ENCODE results near the gene VPS13D. TPM values are rescaled to one million over a fixed set of nuclear protein-coding genes. Genes with fewer than 3 reads are reported as not detected.

The VPS13D gene
- total RNA-seq, 1 experiment from 2014 or later = 33.1 TPM

DNA sequence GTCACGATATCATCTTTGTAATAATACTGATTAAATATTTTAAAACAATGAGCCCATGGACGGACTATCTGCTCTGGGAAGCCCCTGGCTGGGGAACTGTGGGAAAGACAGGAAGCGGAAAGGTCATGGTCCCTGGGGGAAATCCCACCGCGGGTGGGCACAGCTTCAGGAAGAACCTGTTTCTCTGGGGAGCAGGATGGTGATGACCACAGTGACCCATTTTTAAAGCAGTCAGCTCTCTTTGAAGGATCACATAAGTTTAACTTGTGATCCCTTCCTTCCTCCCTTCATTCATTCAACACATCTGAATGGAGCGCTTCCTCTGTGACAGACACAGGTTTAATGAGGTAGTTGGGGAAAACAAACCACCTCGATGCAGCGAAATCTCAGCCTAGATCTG is 315.2 kb downstream of the VPS13D start:
- H3K27me3 ChIP-seq (ENCODE audit: control insufficient read depth, insufficient read depth, low read length) = no peaks in the 10 kb centered on the region
- intact Hi-C loops (cut with micrococcal nuclease; ENCODE audit: unreplicated experiment) = no loop called here

GRCh38 chr1:12546771-12547585 is 317.1 kb downstream of the VPS13D start:
- ChIA-PET POLR2A (no interaction called here), CTCF (no interaction called here)
- H3K27me3 ChIP-seq (ENCODE audit: control insufficient read depth, insufficient read depth, low read length) = no peaks in the 10 kb centered on the region
- no TSS peak for BruUV-seq (replicated peaks)
- peak overlapping the region; percentile 71 for H3K27ac ChIP-seq (ENCODE audit: low read length)
- H3K4me3 ChIP-seq (ENCODE audit: low read depth in 2 of 2, low read length in 2 of 2) = no peak overlapping the region
- in situ Hi-C loops (cut with HindIII; ENCODE audit: low pct_unique_long_range_greater_than_20kb, low sequenced_read_pairs) = no loop called here
- TF ChIP-seq REST (IDR thresholded peaks at IDR 0.05; ENCODE audit: insufficient read depth in 1 of 2, low read depth in 2 of 2, low read length in 1 of 2) = no peak
- no peak for TF ChIP-seq TCF7L2 (IDR thresholded peaks at IDR 0.05; ENCODE audit: low read depth, low read length)
- no peak for TF ChIP-seq SIN3A (IDR thresholded peaks at IDR 0.05; ENCODE audit: borderline replicate concordance, insufficient read depth, low read depth, low read length)
- TF ChIP-seq CTCF (IDR thresholded peaks at IDR 0.05) = no peak
- no peak for TF ChIP-seq POLR2AphosphoS5 (IDR thresholded peaks at IDR 0.05; ENCODE audit: low read depth, low read length)
- DNase-seq (ENCODE audit: low read depth, low spot score) = no peak
- H3K36me3 ChIP-seq (ENCODE audit: control insufficient read depth, insufficient read depth, low read length) = no peaks in the 10 kb centered on the region
- H3K9me3 ChIP-seq (ENCODE audit: control insufficient read depth, insufficient read depth, low read depth, low read length) = no peaks in the 10 kb centered on the region
- intact Hi-C loops (cut with micrococcal nuclease; ENCODE audit: unreplicated experiment) = no loop called here
- H3K4me1 ChIP-seq (ENCODE audit: control insufficient read depth, insufficient read depth, low read length) = peaks cover 42% of the 10 kb centered on the region
- ATAC-seq = no peak

More for the DNA sequence above, 315.2 kb downstream of the VPS13D start:
- peaks cover 53% of the 10 kb centered on the region for H3K4me1 ChIP-seq (ENCODE audit: control insufficient read depth, insufficient read depth, low read length)
- in situ Hi-C loops (cut with HindIII; ENCODE audit: low pct_unique_long_range_greater_than_20kb, low sequenced_read_pairs) = no loop called here
- no TSS peak for BruUV-seq (replicated peaks)
- no peaks in the 10 kb centered on the region for H3K36me3 ChIP-seq (ENCODE audit: control insufficient read depth, insufficient read depth, low read length)
- H3K9me3 ChIP-seq (ENCODE audit: control insufficient read depth, insufficient read depth, low read depth, low read length) = no peaks in the 10 kb centered on the region
- ChIA-PET POLR2A (no interaction called here), CTCF (no interaction called here)
- TF ChIP-seq REST (IDR thresholded peaks at IDR 0.05; ENCODE audit: insufficient read depth in 1 of 2, low read depth in 2 of 2, low read length in 1 of 2) (no peak), POLR2AphosphoS5 (IDR thresholded peaks at IDR 0.05; ENCODE audit: low read depth, low read length) (no peak), SIN3A (IDR thresholded peaks at IDR 0.05; ENCODE audit: borderline replicate concordance, insufficient read depth, low read depth, low read length) (no peak), CTCF (IDR thresholded peaks at IDR 0.05) (no peak), TCF7L2 (IDR thresholded peaks at IDR 0.05; ENCODE audit: low read depth, low read length) (no peak)
- peak overlapping the region; percentile 81 for H3K27ac ChIP-seq (ENCODE audit: low read length)
- no peak overlapping the region for H3K4me3 ChIP-seq (ENCODE audit: low read depth in 2 of 2, low read length in 2 of 2)
- no peak for ATAC-seq
- DNase-seq (ENCODE audit: low read depth, low spot score) = no peak

Data from Panc1 (cell line).